IPS DF 6.9 (cell line): ENCODE data around the gene KIF26B.

ENCODE experiments used
- DNase-seq: peaks from one replicate; pipeline ENCODE4 v3.0.0-alpha.2; 2013; ENCODE audit warnings: low read depth, low spot score
- H3K27ac ChIP-seq: one replicate; pipeline ENCODE4 v1.5.1; 2013; ENCODE audit warnings: low read length, control low read depth
- H3K27me3 ChIP-seq: 2 replicates; pipeline ENCODE4 v1.6.1; 2013; ENCODE audit warnings: mild to moderate bottlenecking, low read length; ENCODE audit not compliant: control insufficient read depth, insufficient read depth
- H3K36me3 ChIP-seq: 2 replicates; pipeline ENCODE4 v1.6.1; 2013; ENCODE audit warnings: low read length; ENCODE audit not compliant: control insufficient read depth, insufficient read depth
- H3K4me1 ChIP-seq: 2 replicates; pipeline ENCODE4 v1.6.1; 2013; ENCODE audit warnings: low read length; ENCODE audit not compliant: control insufficient read depth, insufficient read depth
- H3K4me3 ChIP-seq: 2 replicates; pipeline ENCODE4 v1.5.1; 2013; ENCODE audit warnings: mild to moderate bottlenecking, low read length
- H3K9me3 ChIP-seq: 2 replicates; pipeline ENCODE4 v1.6.1; 2013; ENCODE audit warnings: low read length, inconsistent platforms; ENCODE audit not compliant: control insufficient read depth, insufficient read depth
- WGBS: extraction: QIAGEN DNeasy Blood & Tissue Kit; methylation state at CpG from one replicate; pipeline ENCODE4 v1.1.7; 2013; ENCODE audit warnings: mixed read lengths, missing lambda C conversion rate; ENCODE audit not compliant: insufficient read length, insufficient coverage; 5-methylcytosine and 5-hydroxymethylcytosine counted together

Gene KIF26B

DNA sequence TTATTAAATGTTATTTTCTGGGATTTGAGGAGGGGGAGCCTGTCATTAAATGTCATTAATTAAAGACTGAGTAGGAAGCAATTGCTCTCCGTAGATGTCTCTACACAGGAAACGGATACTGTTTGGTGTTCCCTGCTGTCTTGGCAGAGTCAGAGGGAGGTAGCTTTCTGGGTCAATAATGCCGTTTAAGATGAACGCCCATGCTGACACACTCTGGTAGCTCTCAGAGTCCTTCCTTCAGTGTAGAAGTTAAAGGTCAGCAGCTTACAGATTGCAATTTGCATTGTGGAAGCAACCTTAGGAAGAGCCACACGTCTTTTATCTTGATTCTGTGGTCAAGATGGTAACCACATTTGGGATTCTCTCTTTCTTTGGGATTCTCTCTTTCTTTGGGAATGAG, 257.5 kb downstream of the KIF26B start:
- Histone ChIP-seq H3K4me1 (no peaks in the 10 kb centered on the region), H3K27me3 (no peaks in the 10 kb centered on the region)
- WGBS: no CpG with 5 or more reads among the region's 5 CpGs

DNA sequence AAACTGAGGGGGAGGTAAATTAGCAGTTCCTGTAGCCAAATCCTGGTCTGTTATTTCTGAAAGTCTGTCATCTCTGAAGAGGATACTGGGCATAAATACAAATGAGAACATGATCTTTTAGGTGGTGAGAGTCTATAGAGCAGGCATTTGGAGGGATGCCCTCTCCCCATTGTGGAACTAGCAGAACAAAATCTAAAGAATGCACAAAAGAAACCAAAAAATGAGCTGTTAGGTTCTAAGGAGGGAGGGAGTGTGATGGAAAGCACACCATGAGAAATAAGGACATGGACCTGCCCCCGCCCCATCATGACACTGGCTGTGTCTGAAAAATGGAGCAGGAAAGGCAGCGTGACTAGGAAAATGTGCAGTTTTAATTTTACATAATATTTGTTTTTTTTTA, 262.0 kb downstream of the KIF26B start:
- Histone ChIP-seq H3K9me3 (no peaks in the 10 kb centered on the region), H3K27ac (no peak overlapping the region), H3K36me3 (no peaks in the 10 kb centered on the region), H3K27me3 (no peaks in the 10 kb centered on the region), H3K4me3 (no peak overlapping the region), H3K4me1 (no peaks in the 10 kb centered on the region)
- WGBS: no CpG with 5 or more reads among the region's 2 CpGs
- DNase-seq: no peak

More for the DNA sequence above, 257.5 kb downstream of the KIF26B start:
- H3K4me3 ChIP-seq: no peak overlapping the region
- H3K27ac ChIP-seq: no peak overlapping the region
- no peaks in the 10 kb centered on the region for H3K9me3 ChIP-seq
- H3K36me3 ChIP-seq: no peaks in the 10 kb centered on the region
- no peak for DNase-seq

DNA sequence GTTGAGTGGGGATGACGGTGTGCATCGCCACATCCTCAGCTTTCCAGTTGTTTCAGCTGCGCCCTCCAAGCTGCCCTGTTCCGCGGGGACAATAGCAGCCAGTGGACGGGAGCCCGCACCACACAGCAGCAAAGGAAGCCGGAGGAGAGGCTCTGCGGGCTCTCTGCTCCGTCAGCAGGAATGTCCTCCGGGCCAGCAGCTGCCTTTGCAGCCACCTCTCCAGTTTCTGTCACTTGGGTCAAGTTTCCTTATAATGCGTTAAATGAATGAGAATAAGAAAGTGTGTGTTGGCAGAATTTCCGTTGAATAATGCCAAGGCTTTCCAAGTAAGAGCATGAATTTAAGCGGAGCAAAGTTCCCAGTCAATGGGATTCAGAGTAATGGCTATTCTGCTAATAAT, 263.3 kb downstream of the KIF26B start:
- DNase-seq: no peak
- Histone ChIP-seq H3K36me3 (no peaks in the 10 kb centered on the region), H3K9me3 (no peaks in the 10 kb centered on the region), H3K4me1 (no peaks in the 10 kb centered on the region), H3K27me3 (no peaks in the 10 kb centered on the region), H3K4me3 (no peak overlapping the region), H3K27ac (no peak overlapping the region)
- WGBS: no CpG with 5 or more reads among the region's 14 CpGs

DNA sequence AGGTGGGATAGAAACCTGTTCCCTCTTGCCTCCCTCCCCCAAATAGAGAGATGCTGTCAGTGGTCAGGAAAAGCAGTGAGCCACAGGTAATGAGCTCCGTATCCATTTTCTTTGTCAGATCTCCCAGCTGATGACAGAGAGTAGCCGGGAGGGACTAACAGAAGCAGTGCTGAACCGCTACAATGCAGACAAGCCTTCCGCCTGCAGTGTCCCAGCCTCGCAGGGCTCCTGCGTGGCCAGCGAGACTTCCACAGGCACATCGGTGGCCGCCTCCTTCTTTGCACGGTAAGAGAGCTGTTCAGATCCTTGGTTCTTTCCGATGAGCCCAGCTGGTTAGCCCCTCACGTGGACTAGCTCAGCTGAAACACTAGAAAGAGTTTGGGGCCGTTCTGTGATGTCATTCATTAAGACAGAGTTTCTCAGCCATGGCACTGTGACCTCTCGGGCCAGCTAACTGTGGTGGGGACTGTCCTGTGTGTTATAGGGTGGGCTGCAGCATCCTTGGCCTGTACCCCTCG, 264.7 kb downstream of the KIF26B start:
- Histone ChIP-seq H3K27ac (no peak overlapping the region), H3K36me3 (no peaks in the 10 kb centered on the region), H3K9me3 (no peaks in the 10 kb centered on the region), H3K4me1 (no peaks in the 10 kb centered on the region), H3K4me3 (no peak overlapping the region), H3K27me3 (no peaks in the 10 kb centered on the region)
- WGBS: no CpG with 5 or more reads among the region's 15 CpGs
- no peak for DNase-seq

DNA sequence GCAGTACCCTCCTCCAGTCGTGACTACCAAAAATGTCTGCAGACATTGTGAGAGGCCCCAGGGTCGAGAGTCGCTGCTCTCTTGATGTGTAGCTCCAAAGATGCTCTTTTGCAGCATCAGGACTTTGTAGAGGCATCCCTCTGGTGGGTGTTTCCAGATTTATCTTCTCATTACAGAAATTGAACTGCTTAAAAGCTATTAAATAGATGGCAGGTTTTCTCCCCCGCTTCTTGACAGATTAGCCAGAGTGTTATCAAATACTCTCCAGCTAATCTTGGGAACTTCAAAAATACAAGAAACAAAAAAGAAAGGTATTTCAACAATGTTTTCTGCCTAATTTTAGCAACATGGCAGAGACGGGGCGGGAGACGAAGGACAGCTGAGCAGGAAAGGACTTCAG, 265.2 kb downstream of the KIF26B start:
- Histone ChIP-seq H3K36me3 (no peaks in the 10 kb centered on the region), H3K4me3 (no peak overlapping the region), H3K27ac (no peak overlapping the region), H3K4me1 (no peaks in the 10 kb centered on the region), H3K27me3 (no peaks in the 10 kb centered on the region), H3K9me3 (no peaks in the 10 kb centered on the region)
- no CpG with 5 or more reads among the region's 7 CpGs for WGBS
- no peak for DNase-seq

DNA sequence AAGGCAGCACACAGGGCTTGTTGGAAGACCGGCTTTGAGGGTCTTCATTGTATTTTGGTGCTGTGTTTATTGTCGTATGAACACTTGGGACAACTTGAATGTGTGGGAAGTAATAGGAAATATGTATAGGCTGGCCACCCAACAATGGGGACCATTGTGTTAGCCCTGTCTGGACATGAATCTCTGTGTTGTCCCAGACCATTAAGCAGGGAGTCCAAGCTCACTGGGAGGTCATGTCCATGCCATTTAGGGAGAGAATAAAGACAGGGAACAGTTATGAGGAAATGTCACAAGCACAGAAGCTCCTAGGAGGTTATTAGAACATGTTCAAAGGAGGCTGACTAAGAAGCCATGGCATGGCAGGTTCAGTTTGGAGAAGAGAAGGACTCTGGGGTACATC, 266.1 kb downstream of the KIF26B start:
- no CpG with 5 or more reads among the region's 2 CpGs for WGBS
- Histone ChIP-seq H3K36me3 (no peaks in the 10 kb centered on the region), H3K27ac (no peak overlapping the region), H3K4me3 (no peak overlapping the region), H3K27me3 (no peaks in the 10 kb centered on the region), H3K9me3 (no peaks in the 10 kb centered on the region), H3K4me1 (no peaks in the 10 kb centered on the region)
- DNase-seq: no peak

DNA sequence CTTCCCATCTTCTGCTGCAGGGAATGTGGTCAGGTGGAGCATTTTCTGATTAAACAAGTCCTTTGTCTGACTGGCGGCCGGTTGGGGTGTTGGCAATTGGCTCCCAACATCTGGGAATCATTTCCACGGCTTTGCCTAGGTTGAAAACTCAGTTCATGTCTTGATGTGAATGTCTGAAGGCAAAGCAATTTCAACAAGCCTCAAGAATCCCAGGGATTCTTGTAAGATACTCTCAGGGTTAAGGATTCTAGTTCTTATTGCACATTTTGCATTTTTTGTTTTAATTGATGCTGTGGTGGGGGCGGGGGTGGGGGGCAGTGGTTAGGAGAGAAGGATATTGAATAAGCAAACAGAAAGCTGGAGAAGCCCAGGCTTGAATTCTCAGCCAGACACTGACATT, 273.9 kb downstream of the KIF26B start:
- DNase-seq: no peak
- no peaks in the 10 kb centered on the region for H3K4me1 ChIP-seq
- H3K9me3 ChIP-seq: no peaks in the 10 kb centered on the region
- no CpG with 5 or more reads among the region's 4 CpGs for WGBS
- no peaks in the 10 kb centered on the region for H3K27me3 ChIP-seq
- no peak overlapping the region for H3K27ac ChIP-seq
- H3K4me3 ChIP-seq: no peak overlapping the region
- H3K36me3 ChIP-seq: no peaks in the 10 kb centered on the region

DNA sequence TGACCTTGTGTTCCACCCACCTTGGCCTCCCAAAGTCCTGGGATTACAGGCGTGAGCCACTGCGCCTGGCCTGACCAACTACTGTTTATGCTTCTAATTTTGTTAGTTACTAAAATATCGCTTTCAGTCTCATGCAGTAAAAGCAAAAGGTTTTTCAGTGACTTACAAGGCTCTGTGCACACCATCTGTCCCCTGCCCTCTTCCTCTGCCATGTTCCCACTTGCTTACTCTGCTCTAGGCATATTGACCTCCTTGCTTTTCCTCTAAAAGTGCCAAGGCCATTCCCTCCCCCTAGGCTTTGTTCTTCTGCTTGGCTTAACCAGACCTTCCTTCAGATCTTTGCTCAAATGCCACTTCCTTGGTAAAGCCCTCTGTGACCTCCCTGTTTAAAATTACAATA, 276.9 kb downstream of the KIF26B start:
- Histone ChIP-seq H3K36me3 (no peaks in the 10 kb centered on the region), H3K4me1 (no peaks in the 10 kb centered on the region), H3K9me3 (no peaks in the 10 kb centered on the region), H3K27me3 (no peaks in the 10 kb centered on the region), H3K27ac (no peak overlapping the region), H3K4me3 (no peak overlapping the region)
- WGBS: no CpG with 5 or more reads among the region's 3 CpGs
- no peak for DNase-seq

DNA sequence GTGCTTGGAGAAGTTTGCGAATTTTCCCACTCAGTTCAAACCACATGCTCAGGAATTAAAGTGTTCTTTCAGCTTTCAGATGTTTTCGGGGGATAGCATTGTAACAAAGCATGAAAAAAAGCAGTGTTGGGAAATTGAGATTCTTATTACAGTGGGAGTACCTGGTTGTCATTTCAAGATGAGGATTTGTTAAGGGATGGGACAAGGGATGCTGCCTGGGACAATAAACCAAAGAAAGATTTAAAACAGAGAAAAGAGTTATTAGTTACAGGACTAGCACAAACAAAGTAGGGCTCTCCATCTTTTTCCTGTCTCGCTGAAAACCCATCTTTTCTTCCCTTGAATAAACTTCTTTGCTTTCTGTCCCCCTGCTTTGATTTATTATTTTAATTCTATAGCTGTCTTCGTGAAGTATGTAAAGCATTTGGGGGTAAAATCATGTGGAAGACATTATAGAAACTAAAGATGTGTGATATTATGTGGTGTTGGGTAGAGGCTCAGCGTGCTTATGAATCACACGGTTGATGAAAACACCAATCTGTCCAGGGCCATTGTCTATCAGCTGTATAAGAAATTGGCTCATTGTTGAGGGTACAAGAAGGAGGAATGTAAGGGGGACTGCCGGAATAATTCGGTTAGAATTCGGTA, 277.6 kb downstream of the KIF26B start:
- Histone ChIP-seq H3K9me3 (no peaks in the 10 kb centered on the region), H3K27me3 (no peaks in the 10 kb centered on the region), H3K36me3 (no peaks in the 10 kb centered on the region), H3K4me1 (no peaks in the 10 kb centered on the region), H3K27ac (no peak overlapping the region), H3K4me3 (no peak overlapping the region)
- DNase-seq: no peak
- WGBS: 100% methylated on average over 1 of the region's 9 CpGs

DNA sequence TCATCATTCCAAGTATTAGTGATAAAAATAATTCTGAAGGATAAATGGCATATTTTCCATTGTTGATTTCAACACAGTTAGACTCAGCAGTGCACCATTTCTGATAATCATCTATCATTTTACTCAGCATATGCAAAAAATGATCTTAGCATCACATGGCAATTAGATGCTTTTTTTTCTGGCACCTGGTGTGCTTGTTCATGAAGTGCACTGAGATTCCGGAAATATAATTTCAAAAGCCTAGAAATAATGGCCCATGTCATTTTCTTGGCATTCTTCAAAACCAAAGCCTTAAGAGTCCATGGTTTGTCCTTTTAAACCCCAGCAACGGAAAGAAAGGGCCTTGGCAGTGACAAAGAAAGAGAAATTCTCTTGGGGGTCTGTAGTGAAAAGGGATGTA, 278.8 kb downstream of the KIF26B start:
- no peak for DNase-seq
- H3K36me3 ChIP-seq: no peaks in the 10 kb centered on the region
- no peak overlapping the region for H3K27ac ChIP-seq
- H3K27me3 ChIP-seq: no peaks in the 10 kb centered on the region
- WGBS: no CpG with 5 or more reads among the region's 2 CpGs
- H3K4me3 ChIP-seq: no peak overlapping the region
- no peaks in the 10 kb centered on the region for H3K9me3 ChIP-seq
- H3K4me1 ChIP-seq: no peaks in the 10 kb centered on the region

DNA sequence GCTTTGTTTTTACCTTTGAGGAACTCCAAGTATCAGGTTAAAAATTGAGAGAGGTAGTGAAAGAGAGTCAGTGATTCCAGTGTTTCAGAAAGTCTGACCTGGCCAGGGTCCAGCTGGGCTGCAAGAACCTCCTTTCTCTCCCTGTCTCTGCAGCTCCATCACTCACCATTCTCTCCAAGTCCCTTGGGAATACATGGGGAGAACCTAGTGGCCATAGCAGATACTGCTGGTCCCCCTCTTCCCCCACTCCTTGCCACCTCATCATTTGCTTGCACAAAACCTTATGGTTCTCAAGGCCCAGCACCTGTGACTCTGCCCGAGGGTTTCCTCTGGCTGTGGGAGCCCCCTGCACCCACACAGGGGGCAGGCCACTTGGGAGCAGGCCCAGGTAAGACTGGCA, 279.5 kb downstream of the KIF26B start:
- Histone ChIP-seq H3K27me3 (no peaks in the 10 kb centered on the region), H3K4me1 (no peaks in the 10 kb centered on the region), H3K9me3 (no peaks in the 10 kb centered on the region), H3K27ac (no peak overlapping the region), H3K4me3 (no peak overlapping the region), H3K36me3 (no peaks in the 10 kb centered on the region)
- no peak for DNase-seq
- no CpG with 5 or more reads among the region's 1 CpG for WGBS
